Tibial artery (tissue), 4 donors: Measurements from ENCODE around the gene TEX26.

Source experiments
- DNase-seq, 2 donors: peaks; one replicate each; pipeline ENCODE4 v3.0.0-alpha.2; 2019
- H3K27ac ChIP-seq, 2 donors: fragments of 200-600 bp; sonication (generic) in 1 of 2; 1 replicate in 1 of 2; 2 replicates in 1 of 2; pipeline ENCODE4 v1.5.1; 2018 to 2019; ENCODE audit warnings: mild to moderate bottlenecking in 1 of 2
- H3K27me3 ChIP-seq, 2 donors: fragments of 200-600 bp; sonication (generic) in 1 of 2; one replicate each; pipeline versions ENCODE4 v1.5.1 to v1.6.0; 2016 to 2019
- H3K36me3 ChIP-seq, 3 donors: fragments of 200-600 bp; sonication (generic) in 2 of 3; one replicate each; pipeline ENCODE4 v1.5.1; 2016 to 2019; ENCODE audit warnings: mild to moderate bottlenecking in 2 of 3
- H3K4me1 ChIP-seq, 4 donors: fragments of 200-600 bp; sonication (generic) in 2 of 4; 1 replicate in 3 of 4; 2 replicates in 1 of 4; pipeline ENCODE4 v1.5.1; 2016 to 2019
- H3K4me3 ChIP-seq, 2 donors: fragments of 200-600 bp; sonication (generic) in 1 of 2; 1 replicate in 1 of 2; 2 replicates in 1 of 2; pipeline ENCODE4 v1.5.1; 2018 to 2019; ENCODE audit warnings: mild to moderate bottlenecking in 2 of 2
- H3K9me3 ChIP-seq, 3 donors: fragments of 200-600 bp; sonication (generic) in 1 of 3; one replicate each; pipeline ENCODE4 v1.5.1; 2016 to 2019
- intact Hi-C: fragments of 100-400 bp; cut with DNase I; formaldehyde crosslinking; loops from one replicate; pipeline ENCODE4 v1.15.0; 2023; ENCODE audit warnings: low total_unique reads
- TF ChIP-seq, protein P1 (sequence below), 2 experiments: fragments of 200-600 bp in 1 of 2; fragments of 450-650 bp in 1 of 2; IDR thresholded peaks; one replicate each; pipeline ENCODE4 v1.5.1; 2017 to 2019; ENCODE audit warnings: antibody characterized with exemption in 2 of 2, mild to moderate bottlenecking in 1 of 2, moderate library complexity in 1 of 2

Gene TEX26

DNA sequence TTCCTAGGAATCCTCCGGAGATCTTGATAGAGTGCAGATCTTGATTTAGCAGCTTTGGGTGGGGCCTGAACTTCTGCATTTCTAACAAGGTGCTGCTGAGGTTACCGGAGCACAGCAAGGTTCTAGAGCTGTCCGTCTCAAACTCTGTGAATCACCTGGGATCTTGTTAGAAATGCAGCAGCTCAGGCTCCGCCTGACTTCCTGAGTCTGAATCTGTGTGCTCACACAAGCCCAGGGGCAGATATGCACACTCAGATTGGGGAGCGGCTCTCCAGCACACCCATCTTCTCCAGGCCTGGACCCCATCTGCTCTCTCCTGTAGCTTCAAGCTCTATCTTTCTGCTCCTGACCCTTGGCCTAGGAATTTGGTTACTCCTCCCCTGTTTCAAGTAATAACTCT lies 3.5 kb upstream of the TEX26 start:
- Histone ChIP-seq H3K9me3 (no peaks in the 10 kb centered on the region), H3K4me1 (peaks cover 0 to 7% (median 0%) of the 10 kb centered on the region in 4 donors), H3K27me3 (peaks cover 0 to 3% of the 10 kb centered on the region in 2 donors), H3K36me3 (peaks cover 13 to 23% (median 18%) of the 10 kb centered on the region in 3 donors), H3K4me3 (no peak overlapping the region), H3K27ac (no peak overlapping the region)
- intact Hi-C loops: no loop called here
- DNase-seq: no peak
- TF ChIP-seq, protein P1, sequence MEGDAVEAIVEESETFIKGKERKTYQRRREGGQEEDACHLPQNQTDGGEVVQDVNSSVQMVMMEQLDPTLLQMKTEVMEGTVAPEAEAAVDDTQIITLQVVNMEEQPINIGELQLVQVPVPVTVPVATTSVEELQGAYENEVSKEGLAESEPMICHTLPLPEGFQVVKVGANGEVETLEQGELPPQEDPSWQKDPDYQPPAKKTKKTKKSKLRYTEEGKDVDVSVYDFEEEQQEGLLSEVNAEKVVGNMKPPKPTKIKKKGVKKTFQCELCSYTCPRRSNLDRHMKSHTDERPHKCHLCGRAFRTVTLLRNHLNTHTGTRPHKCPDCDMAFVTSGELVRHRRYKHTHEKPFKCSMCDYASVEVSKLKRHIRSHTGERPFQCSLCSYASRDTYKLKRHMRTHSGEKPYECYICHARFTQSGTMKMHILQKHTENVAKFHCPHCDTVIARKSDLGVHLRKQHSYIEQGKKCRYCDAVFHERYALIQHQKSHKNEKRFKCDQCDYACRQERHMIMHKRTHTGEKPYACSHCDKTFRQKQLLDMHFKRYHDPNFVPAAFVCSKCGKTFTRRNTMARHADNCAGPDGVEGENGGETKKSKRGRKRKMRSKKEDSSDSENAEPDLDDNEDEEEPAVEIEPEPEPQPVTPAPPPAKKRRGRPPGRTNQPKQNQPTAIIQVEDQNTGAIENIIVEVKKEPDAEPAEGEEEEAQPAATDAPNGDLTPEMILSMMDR (IDR thresholded peaks at IDR 0.05): no peak

DNA sequence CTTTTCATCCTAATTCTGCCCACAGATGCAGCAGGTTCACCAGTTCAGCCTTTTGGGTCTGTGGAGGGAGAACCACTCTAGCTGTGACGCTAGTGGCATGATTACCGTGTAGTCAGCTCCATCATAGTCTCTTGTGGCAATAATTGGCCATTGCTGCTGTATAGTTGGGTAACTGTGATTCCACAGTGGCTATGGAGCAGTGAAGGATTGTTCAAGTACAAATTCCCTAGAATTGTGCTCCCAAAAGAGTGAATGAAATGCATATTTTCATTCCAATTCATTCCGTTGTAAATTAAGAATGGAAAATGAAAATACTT lies 856 bp downstream of the TEX26 start:
- no peak for DNase-seq
- intact Hi-C loops: no loop called here
- no peaks in the 10 kb centered on the region for H3K36me3 ChIP-seq
- peaks cover 0 to 7% (median 0%) of the 10 kb centered on the region in 3 donors for H3K9me3 ChIP-seq
- peaks cover 0 to 5% of the 10 kb centered on the region in 2 donors for H3K27me3 ChIP-seq
- H3K4me3 ChIP-seq: no peak overlapping the region
- no peak overlapping the region for H3K27ac ChIP-seq
- H3K4me1 ChIP-seq: peaks cover 0 to 7% (median 0%) of the 10 kb centered on the region in 4 donors
- TF ChIP-seq, protein P1 (IDR thresholded peaks at IDR 0.05): no peak

DNA sequence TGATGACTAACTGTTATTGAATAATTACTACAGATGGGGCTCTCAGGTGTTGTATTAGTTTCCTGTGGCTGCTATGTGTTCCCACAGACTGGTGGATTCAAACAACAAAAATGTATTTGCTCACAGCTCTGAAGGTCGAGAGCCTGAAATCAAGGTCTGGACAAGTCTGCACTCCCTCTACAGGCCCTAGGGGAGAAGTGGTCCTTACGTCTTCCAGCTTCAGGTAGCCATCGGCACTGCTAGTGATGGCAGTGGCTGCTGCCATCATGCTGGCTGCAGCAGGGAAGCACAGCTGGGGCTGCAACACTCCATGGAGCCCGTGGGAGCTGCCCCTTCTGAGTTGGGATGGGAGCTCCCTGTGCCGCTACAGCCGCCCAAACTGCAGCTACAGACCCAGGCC lies 1.9 kb downstream of the TEX26 start:
- intact Hi-C loops: no loop called here
- peaks cover 0 to 7% (median 0%) of the 10 kb centered on the region in 4 donors for H3K4me1 ChIP-seq
- peaks cover 0 to 10% (median 0%) of the 10 kb centered on the region in 3 donors for H3K9me3 ChIP-seq
- TF ChIP-seq, protein P1 (IDR thresholded peaks at IDR 0.05): no peak
- no peak overlapping the region for H3K27ac ChIP-seq
- no peak for DNase-seq
- peaks cover 0 to 5% of the 10 kb centered on the region in 2 donors for H3K27me3 ChIP-seq
- H3K4me3 ChIP-seq: no peak overlapping the region
- no peaks in the 10 kb centered on the region for H3K36me3 ChIP-seq

DNA sequence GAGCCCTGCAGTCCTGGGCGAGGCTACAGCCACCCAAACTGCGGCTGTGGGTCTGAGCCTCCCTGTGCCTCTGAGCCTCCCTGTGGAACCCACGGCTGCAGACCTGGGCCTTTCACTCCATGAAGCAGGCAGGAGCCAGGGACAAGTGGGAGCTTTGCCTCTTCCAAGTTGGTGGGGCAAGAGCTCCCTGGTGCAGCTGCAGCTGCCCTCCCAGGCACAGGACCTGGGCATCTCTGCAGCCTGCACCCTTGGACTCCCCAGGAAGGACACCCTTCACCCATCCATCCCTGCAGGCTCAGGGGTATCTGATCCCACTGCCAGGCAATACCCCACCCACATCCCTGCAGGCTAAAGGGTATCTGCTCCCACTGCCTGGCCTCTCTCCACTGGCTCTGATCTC lies 2.3 kb downstream of the TEX26 start:
- peaks cover 0 to 10% (median 0%) of the 10 kb centered on the region in 3 donors for H3K9me3 ChIP-seq
- H3K36me3 ChIP-seq: no peaks in the 10 kb centered on the region
- no peak overlapping the region for H3K4me3 ChIP-seq
- H3K27me3 ChIP-seq: peaks cover 0 to 5% of the 10 kb centered on the region in 2 donors
- no peak for DNase-seq
- TF ChIP-seq, protein P1 (IDR thresholded peaks at IDR 0.05): no peak
- H3K4me1 ChIP-seq: peaks cover 0 to 7% (median 0%) of the 10 kb centered on the region in 4 donors
- intact Hi-C loops: no loop called here
- H3K27ac ChIP-seq: no peak overlapping the region

DNA sequence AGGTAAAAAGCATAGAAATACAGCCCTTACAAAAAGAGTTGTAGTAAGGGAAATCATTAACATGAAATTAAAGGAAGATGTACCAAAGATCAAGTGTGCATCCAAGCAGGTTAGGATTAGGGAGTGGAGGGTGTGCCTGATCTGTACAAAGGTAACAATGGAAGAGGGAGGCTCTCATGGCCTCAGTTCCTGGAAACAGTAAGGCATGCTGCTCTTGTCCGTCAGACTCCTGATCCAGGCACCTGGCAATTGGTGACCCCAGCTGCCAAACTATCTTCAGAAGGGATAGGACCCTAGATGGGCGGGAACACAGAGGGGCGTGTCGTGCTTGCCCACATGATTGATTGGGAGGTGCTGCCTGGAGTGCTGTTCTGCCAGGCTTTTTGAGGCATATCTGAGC lies 4.5 kb downstream of the TEX26 start:
- H3K27me3 ChIP-seq: peaks cover 0 to 5% of the 10 kb centered on the region in 2 donors
- intact Hi-C loops: no loop called here
- DNase-seq: no peak
- TF ChIP-seq, protein P1 (IDR thresholded peaks at IDR 0.05): no peak
- H3K36me3 ChIP-seq: no peaks in the 10 kb centered on the region
- no peak overlapping the region for H3K27ac ChIP-seq
- H3K4me1 ChIP-seq: peaks cover 0 to 7% (median 0%) of the 10 kb centered on the region in 4 donors
- no peak overlapping the region for H3K4me3 ChIP-seq
- H3K9me3 ChIP-seq: peaks cover 0 to 10% (median 0%) of the 10 kb centered on the region in 3 donors

DNA sequence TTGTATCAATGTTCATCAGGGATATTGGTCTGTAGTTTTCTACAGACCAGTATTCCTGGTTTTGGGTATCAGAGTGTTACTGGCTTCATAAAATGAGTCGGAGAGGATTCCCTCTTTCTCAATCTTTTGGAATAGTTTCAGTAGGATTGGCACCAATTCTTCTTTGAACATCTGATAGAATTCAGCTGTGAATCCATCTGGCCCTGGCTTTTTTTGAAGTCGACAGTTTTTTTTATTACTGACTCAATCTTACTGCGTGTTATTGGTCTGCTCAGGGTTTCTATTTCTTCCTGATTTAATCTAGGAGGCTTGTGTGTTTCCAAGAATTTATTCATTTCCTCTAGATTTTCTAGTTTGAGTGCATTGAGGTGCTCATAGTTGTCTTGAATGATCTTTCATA lies 11.4 kb downstream of the TEX26 start:
- Histone ChIP-seq H3K27me3 (no peaks in the 10 kb centered on the region), H3K9me3 (no peaks in the 10 kb centered on the region), H3K4me1 (no peaks in the 10 kb centered on the region), H3K36me3 (no peaks in the 10 kb centered on the region), H3K27ac (no peak overlapping the region), H3K4me3 (no peak overlapping the region)
- DNase-seq: no peak
- TF ChIP-seq, protein P1 (IDR thresholded peaks at IDR 0.05): no peak
- intact Hi-C loops: no loop called here
